Ovary (tissue), 9 donors: ENCODE measurements around the gene SEC14L2. TPM values are rescaled to one million over a fixed set of nuclear protein-coding genes. Genes with fewer than 3 reads are reported as not detected.

Source experiments
- DNase-seq, 5 donors: peaks; one replicate each; pipeline ENCODE4 v3.0.0-alpha.2; 2019 to 2020
- H3K27ac ChIP-seq, 2 donors: fragments of 200-600 bp; one replicate each; pipeline versions ENCODE4 v1.5.1 to v1.8.0; 2019 to 2022
- H3K27me3 ChIP-seq: fragments of 200-600 bp; one replicate; pipeline ENCODE4 v1.8.0; 2022
- H3K36me3 ChIP-seq: fragments of 200-600 bp; sonication (generic); one replicate; pipeline ENCODE4 v1.5.1; 2019
- H3K4me1 ChIP-seq: one replicate; pipeline ENCODE4 v1.8.1; 2013; ENCODE audit warnings: mild to moderate bottlenecking, moderate library complexity; ENCODE audit not compliant: insufficient read depth
- H3K4me3 ChIP-seq: fragments of 200-600 bp; sonication (generic); one replicate; pipeline ENCODE4 v1.5.1; 2017
- H3K9me3 ChIP-seq, 2 donors: fragments of 200-600 bp in 1 of 2; sonication (generic) in 1 of 2; one replicate each; pipeline versions ENCODE4 v1.5.1 to v1.8.1; 2013 to 2019; ENCODE audit warnings: mild to moderate bottlenecking in 1 of 2, moderate library complexity in 1 of 2
- EP300 ChIP-seq: sonication (generic); formaldehyde crosslinking; IDR thresholded peaks from one replicate; pipeline ENCODE4 v1.6.1; 2017; ENCODE audit warnings: antibody characterized with exemption
- POLR2A ChIP-seq: fragments of 450-650 bp; IDR thresholded peaks from one replicate; pipeline ENCODE4 v1.6.1; 2017; ENCODE audit warnings: antibody characterized with exemption, mild to moderate bottlenecking, moderate library complexity
- WGBS, 3 donors: extraction: QIAGEN DNeasy Blood & Tissue Kit in 1 of 3; methylation state at CpG; one replicate each; pipeline versions ENCODE4 v1.1.5 to v1.1.7; 2013 to 2017; 5-methylcytosine and 5-hydroxymethylcytosine counted together
- intact Hi-C, 4 donors: fragments of 100-400 bp; cut with DNase I; formaldehyde crosslinking; loops; one replicate each; pipeline versions ENCODE4 v1.11.0 to v1.15.1; 2022 to 2023
- polyA plus RNA-seq, 2 donors: library from polyadenylated mRNA; stranded (reverse); fragments of 200-250 nt in 1 of 2; fragments of 350-450 nt in 1 of 2; fragmentation: Illumina TruSeq in 1 of 2; extraction: RNeasy Lipid Tissue Mini Kit (QIAGEN cat#74804) in 1 of 2; gene quantifications; one replicate each; pipeline ENCODE4 v1.2.3, GENCODE V29; 2013 to 2014
- total RNA-seq, 7 donors: library from RNA; depleted of rRNA in 2 of 7; stranded (reverse); fragments of >200 nt in 2 of 7; fragmentation: NEBNext Ultra II Directional in 3 of 7; extraction: Animal tissue kit (Norgen Biotek cat#: 25700) in 3 of 7; gene quantifications; one replicate each; pipeline versions ENCODE4 v1.1.0 to v1.2.4, GENCODE V29; 2016 to 2023
- TF ChIP-seq, protein P1 (sequence below), 3 donors: fragments of 450-650 bp in 2 of 3; fragments of 200-600 bp in 1 of 3; IDR thresholded peaks; one replicate each; pipeline versions ENCODE4 v1.5.1 to v1.8.0; 2016 to 2022; ENCODE audit warnings: antibody characterized with exemption in 3 of 3, mild to moderate bottlenecking in 1 of 3
- donor health status: DM: no; HTN: no; CAD: no; lungs with moderate emphysema.
- donor health status: DM: no; HTN: no; CAD: no.
- donor health status: Bipolar disorder and iron deficiency.
- donor health status: DM: yes; HTN: yes; CAD: no.
- donor health status: DM: no; HTN: no; CAD: no.
- donor health status: DM: yes; HTN: yes; CAD: no.

Gene SEC14L2
- total and polyA plus RNA-seq, 9 donors = 2.5 to 14.3 (median 8.2) TPM

DNA sequence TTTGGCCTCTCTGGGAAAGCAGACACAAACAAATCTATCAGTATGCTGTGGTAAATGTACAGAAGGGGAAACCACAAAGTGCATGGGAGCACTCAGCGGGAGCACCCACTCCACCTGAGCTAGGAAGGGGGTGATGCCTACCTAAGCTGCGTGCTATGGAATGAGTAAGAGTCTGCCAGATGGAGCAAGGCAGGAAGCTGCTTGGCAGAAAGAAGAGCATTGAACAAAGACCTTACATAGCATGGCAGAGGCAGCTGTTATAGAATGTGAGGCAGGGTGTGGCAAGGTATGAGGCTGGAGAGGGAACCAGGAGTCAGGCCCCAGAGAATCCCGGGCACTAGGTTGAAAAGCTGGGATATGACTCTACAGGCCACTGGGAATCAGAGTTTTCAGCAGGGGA lies 15.0 kb downstream of the SEC14L2 start:
- 84 to 89% (median 86%) methylated on average over 3 of the region's 3 CpGs for whole genome bisulfite sequencing, 3 donors
- DNase-seq = no peak
- Histone ChIP-seq H3K4me1 (no peaks in the 10 kb centered on the region), H3K27ac (no peak overlapping the region), H3K27me3 (no peaks in the 10 kb centered on the region), H3K4me3 (no peak overlapping the region), H3K9me3 (no peaks in the 10 kb centered on the region), H3K36me3 (no peaks in the 10 kb centered on the region)
- TF ChIP-seq POLR2A (no peak), EP300 (no peak)
- TF ChIP-seq, protein P1, sequence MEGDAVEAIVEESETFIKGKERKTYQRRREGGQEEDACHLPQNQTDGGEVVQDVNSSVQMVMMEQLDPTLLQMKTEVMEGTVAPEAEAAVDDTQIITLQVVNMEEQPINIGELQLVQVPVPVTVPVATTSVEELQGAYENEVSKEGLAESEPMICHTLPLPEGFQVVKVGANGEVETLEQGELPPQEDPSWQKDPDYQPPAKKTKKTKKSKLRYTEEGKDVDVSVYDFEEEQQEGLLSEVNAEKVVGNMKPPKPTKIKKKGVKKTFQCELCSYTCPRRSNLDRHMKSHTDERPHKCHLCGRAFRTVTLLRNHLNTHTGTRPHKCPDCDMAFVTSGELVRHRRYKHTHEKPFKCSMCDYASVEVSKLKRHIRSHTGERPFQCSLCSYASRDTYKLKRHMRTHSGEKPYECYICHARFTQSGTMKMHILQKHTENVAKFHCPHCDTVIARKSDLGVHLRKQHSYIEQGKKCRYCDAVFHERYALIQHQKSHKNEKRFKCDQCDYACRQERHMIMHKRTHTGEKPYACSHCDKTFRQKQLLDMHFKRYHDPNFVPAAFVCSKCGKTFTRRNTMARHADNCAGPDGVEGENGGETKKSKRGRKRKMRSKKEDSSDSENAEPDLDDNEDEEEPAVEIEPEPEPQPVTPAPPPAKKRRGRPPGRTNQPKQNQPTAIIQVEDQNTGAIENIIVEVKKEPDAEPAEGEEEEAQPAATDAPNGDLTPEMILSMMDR (IDR thresholded peaks at IDR 0.05) = no peak
- intact Hi-C loops = no loop called here

DNA sequence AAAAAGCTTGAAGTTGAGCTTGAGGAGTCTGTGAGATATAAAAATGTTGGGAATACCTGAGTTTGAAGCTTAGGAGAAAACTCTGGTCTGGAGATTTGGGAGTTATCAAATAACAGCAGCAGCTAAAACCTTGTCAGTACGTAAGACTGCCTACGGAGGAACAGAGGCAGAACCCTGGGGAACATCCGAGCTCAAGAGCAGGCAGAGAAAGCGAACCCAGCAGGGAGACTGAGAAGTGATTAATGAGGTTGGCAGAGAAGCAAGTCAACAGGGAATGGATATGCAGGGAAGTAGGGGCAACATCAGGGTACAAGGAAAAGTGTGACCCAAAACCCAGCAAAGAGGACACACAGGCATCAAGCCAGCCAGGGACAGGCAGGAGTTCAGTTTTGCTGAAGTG lies 16.2 kb downstream of the SEC14L2 start:
- intact Hi-C loops = no loop called here
- Histone ChIP-seq H3K36me3 (no peaks in the 10 kb centered on the region), H3K9me3 (no peaks in the 10 kb centered on the region)

GRCh38 chr22:30413745-30414524 lies 17.1 kb downstream of the SEC14L2 start:
- Histone ChIP-seq H3K4me1 (no peaks in the 10 kb centered on the region), H3K9me3 (no peaks in the 10 kb centered on the region), H3K36me3 (no peaks in the 10 kb centered on the region), H3K27ac (no peak overlapping the region), H3K4me3 (no peak overlapping the region), H3K27me3 (no peaks in the 10 kb centered on the region)
- intact Hi-C loops = no loop called here
- WGBS, 3 donors = 55 to 63% (median 60%) methylated on average over 5 of the region's 5 CpGs
- TF ChIP-seq EP300 (no peak), POLR2A (no peak)
- TF ChIP-seq, protein P1 (IDR thresholded peaks at IDR 0.05) = no peak
- DNase-seq = no peak

More for the DNA sequence above, 16.2 kb downstream of the SEC14L2 start:
- Histone ChIP-seq H3K4me3 (no peak overlapping the region), H3K27ac (no peak overlapping the region), H3K4me1 (no peaks in the 10 kb centered on the region), H3K27me3 (no peaks in the 10 kb centered on the region)
- TF ChIP-seq, protein P1 (IDR thresholded peaks at IDR 0.05) = no peak
- no peak for TF ChIP-seq POLR2A
- TF ChIP-seq EP300 = no peak
- no peak for DNase-seq
- WGBS, 3 donors = 80 to 91% (median 80%) methylated on average over 4 of the region's 4 CpGs

GRCh38 chr22:30414525-30415047 lies 17.8 kb downstream of the SEC14L2 start:
- Histone ChIP-seq H3K27ac (no peak overlapping the region), H3K4me3 (no peak overlapping the region), H3K27me3 (no peaks in the 10 kb centered on the region), H3K9me3 (no peaks in the 10 kb centered on the region), H3K36me3 (no peaks in the 10 kb centered on the region), H3K4me1 (no peaks in the 10 kb centered on the region)
- intact Hi-C loops = no loop called here
- no peak for DNase-seq
- 82 to 91% (median 86%) methylated on average over 4 of the region's 4 CpGs for WGBS, 3 donors
- no peak for TF ChIP-seq POLR2A
- no peak for TF ChIP-seq EP300
- TF ChIP-seq, protein P1 (IDR thresholded peaks at IDR 0.05) = no peak
